Neural progenitor cell (in vitro differentiated cells): ENCODE data around the gene LRRN2.

Experiments
- EZH2 ChIP-seq: fragments of 200-600 bp; sonication (generic); IDR thresholded peaks from 2 replicates; pipeline ENCODE4 v1.6.1; 2017; ENCODE audit warnings: antibody characterized with exemption, mild to moderate bottlenecking, moderate library complexity
- TF ChIP-seq, protein P1 (sequence below): fragments of 200-600 bp; sonication (generic); IDR thresholded peaks from 2 replicates; pipeline ENCODE4 v1.5.1; 2017; ENCODE audit warnings: antibody characterized with exemption, mild to moderate bottlenecking

DNA sequence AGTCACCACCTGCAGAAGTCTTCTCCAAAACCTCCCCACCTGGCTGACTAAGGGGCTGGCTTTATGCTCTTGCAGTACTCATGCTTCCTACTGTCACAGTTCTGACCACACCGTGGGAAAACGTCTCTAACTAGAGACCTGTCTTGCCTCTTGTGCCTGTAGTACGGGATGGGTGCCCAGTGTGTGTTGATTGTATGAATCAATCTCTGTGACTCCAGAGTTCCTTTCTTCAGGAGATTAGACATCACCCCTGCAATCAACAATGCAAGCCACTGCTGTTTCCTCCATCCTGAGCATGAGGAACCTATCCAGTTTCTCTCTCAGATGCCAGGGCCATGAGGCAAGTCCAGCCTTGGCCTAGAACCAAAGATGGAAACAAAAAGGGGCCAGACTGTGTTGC is 64.1 kb downstream of the LRRN2 start:
- TF ChIP-seq, protein P1, sequence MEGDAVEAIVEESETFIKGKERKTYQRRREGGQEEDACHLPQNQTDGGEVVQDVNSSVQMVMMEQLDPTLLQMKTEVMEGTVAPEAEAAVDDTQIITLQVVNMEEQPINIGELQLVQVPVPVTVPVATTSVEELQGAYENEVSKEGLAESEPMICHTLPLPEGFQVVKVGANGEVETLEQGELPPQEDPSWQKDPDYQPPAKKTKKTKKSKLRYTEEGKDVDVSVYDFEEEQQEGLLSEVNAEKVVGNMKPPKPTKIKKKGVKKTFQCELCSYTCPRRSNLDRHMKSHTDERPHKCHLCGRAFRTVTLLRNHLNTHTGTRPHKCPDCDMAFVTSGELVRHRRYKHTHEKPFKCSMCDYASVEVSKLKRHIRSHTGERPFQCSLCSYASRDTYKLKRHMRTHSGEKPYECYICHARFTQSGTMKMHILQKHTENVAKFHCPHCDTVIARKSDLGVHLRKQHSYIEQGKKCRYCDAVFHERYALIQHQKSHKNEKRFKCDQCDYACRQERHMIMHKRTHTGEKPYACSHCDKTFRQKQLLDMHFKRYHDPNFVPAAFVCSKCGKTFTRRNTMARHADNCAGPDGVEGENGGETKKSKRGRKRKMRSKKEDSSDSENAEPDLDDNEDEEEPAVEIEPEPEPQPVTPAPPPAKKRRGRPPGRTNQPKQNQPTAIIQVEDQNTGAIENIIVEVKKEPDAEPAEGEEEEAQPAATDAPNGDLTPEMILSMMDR = no peak
- TF ChIP-seq EZH2 = no peak
